G401.6 (cell line): ENCODE measurements around the gene PLEKHG4.

Source experiments
- FAIRE-seq: peaks from 2 replicates; lab custom pipeline; 2012; peaks lifted over from hg19 to GRCh38; lab: Jason Lieb, UNC

Gene PLEKHG4

DNA sequence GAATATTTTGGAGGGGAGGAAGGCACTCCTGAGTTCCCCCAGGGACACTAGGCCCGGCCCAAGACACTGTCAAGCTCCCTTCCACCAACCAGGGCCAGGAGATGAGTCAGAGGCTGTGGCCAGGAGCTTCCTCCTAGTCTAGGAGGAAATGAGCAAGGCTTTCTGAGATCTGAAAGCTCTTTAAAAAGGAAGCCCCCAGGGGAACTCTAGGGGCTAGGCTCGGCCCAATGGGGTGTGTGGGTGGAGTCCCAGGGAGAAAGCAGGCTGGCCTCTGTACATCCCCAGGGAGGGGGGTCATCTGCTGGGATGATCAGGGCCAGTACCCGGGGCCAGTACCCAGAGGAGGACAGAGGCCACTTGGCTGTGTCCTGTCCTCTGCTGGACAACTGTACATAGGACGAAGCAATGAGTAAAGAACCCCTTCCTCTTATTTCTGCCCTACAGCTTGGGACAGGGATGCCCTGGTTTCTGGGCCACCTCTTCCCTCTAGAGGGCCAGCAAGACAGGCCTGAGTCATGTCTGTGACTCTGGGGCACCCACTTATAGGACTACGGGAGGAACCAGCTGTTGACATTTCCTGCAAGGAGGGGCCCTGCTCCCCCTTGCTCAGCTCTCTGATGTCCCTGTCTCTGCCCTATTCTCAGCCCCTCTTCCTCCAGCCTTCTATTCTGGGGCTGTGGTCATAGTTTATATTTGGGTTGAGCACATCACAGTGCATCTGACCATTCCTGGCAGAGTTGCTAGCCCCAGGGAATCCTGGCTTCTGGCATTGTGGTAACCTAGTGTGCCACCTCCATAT is 34.7 kb upstream of the PLEKHG4 start:
- no peak for FAIRE-seq

DNA sequence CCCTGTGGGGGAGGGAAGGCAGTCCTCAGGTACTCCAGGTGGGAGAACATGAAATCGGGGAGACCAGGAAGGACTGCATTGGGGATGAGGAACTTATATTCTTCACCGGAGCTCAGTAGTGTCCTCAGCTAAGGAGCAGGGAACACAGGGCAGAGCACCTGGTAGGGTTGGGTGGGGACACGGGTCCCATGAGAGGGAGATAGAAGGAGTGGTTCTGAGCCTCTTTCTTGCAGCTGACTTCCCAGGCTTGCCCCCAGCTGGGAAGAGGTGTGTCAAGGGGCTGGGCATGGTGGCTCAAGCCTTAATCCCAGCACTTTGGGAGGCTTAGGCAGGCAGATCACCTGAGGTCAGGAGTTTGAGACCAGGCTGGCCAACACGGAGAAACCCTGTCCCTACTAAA is 34.1 kb upstream of the PLEKHG4 start:
- no peak for FAIRE-seq

DNA sequence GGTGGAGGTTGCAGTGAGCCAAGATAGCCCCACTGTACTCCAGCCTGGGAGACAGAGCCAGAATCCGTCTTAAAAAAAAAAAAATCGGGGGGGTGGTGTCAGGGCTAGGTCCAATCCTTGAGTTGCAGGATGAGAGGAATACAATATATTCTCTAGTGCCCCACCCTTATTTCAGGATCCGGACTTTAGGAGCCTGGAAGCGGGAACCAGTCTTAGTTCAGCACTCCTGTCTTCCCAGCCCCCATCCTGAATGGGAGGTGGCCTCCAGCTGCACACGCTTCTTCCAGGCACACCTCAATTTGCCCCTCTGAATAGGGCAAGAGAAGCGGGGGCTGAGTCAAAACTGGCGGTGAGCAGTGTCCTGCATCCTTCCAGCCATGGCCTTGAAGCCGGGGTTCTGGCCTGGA is 33.7 kb upstream of the PLEKHG4 start:
- no peak for FAIRE-seq

DNA sequence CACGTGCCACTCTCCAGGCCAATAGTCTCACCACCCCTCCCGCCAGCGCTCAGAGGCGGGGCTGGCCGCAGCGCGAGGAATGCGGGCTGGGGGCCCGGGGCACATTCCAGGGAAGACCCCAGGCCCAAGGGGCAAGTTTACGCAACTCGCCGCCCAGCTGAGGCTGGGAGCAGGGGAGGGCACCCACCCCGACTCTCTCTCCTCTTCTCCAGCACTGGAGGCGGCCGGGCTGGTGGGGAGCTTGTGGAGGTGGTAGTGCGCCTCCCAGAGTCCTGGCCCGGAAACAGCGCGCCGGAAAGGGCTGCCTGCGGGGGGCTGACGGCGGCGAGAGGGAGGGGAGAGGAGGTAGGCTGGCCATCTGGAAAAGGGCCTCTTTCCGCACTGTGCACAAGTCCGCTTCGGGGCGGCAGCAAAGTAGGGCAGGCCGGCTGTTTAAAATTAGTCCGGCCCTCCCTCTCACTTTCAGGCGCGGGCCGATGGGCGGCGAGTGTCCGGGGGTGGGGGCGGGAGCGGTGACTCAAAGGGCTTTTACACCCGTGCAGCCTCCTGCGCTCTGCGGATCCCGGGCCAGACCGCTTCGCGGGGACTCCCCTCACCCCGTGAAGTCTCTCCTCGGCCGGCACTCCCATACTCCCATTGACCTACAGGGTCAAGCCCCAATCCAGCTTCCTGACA is 33.1 kb upstream of the PLEKHG4 start:
- no peak for FAIRE-seq

GRCh38 chr16:67246756-67247191 is 32.6 kb upstream of the PLEKHG4 start:
- no peak for FAIRE-seq

DNA sequence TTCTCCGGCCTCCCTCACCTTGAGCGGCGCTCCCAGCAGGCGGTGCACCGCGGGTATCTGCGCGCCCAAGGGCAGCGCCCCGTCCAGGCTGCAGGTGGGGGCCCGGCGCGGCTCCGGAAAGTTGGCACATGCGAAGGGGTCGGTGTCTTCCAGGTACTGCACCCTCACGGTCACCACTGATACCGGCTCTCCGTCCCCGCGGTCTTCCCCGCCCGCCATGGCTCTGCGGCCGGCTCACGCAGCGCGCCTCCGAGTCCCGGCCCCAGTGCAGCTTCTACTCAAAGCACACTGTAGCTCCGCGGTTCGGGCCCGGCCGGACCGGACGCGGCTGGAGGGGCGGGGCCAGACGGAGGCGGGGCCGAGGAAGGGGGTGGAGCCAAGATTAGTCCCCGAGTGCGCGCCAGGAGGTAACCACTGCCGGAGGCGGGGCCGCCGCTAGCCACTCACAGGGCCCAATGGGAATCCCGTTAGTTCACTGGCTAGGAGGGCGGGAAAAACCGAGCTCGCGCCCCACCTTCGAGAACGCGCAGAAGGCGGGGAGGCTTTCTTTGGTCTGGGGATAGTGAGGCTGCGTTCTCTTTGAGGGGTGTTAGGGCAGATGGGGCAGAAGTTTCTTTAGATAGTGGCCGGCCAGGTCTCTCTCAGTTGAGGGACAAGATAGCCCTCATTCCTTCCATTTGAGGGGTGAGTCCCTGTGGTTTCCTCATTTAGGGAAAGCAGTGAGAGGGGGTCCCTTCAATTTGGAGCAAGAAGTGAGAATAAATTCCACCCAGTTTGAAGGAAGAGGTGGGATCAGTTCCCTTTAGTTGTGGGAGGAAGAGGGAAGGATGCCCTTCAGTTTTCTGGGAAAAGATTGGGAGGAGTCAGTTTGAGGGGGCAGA is 31.9 kb upstream of the PLEKHG4 start, which contains the start of gene FHOD1:
Gene FHOD1 (minus strand): TSS at position 290 of the 881 bp plus-strand sequence. CDS start 71 bp downstream, at position 219.
- peak; percentile 96 for FAIRE-seq

GRCh38 chr16:67248073-67248400 is 31.3 kb upstream of the PLEKHG4 start:
- no peak for FAIRE-seq

- no peak for FAIRE-seq
Measured at GRCh38 chr16:67248401-67249177, 30.7 kb upstream of the PLEKHG4 start, which contains the start of gene SLC9A5. TSS of gene SLC9A5 (plus strand) at chr16:67248979. CDS start at chr16:67249015, 36 bp downstream.

DNA sequence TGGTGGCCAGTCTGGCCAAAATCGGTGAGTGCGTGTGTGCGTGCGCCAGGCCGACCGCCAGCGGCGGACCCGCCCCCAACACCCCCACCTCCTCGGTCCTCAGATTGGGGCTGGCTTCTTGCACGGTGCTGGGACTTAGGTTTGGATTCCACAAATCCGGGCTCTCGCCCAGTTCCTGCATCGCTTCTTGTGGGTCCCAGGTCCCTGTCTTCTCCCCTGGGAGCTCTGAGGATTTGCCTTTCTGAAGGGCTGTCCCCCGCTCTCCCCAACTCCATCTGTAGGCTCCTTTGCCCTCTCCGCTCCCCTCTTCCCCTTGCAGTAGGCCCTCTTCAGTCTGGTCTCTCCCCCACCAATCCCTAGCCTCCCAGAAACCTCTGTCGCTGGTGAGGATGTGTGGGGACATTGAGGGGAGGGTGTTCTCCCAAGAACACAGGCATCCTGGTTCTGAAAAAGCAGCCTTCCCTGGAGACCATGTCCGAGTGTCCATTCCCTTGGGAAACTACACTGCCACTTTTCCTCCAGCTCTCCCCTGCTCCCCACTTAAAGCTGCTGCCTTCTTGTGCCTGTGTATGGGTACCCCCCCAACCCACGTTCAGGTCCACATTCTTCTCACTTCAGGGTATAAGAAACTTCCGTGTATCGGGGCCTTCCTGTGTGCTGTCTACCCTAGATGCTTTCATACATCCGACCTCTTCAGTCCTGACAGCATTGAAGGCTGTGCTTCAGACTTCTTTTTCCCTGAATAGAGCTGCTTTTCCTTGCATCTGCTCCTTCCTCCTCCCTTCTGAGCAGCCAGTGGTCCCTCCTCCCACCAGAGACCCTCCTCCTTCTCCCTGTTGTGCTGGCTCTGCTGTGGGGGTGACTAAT is 29.9 kb upstream of the PLEKHG4 start:
- FAIRE-seq, result no peak

DNA sequence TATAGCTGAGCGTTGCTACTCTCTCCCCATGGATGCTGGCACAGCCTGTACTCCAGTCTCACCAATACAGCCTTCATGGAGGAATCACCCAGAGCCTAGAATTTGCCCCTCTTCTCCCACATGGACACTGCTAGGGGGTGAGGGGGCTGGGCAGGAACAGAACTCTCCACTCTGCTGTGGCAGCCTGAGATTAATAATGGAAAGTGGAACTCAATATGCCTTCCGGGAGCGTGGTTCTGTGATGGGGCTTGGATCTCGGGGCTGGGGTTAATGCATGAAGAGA is 29.3 kb upstream of the PLEKHG4 start:
- FAIRE-seq, result no peak

DNA sequence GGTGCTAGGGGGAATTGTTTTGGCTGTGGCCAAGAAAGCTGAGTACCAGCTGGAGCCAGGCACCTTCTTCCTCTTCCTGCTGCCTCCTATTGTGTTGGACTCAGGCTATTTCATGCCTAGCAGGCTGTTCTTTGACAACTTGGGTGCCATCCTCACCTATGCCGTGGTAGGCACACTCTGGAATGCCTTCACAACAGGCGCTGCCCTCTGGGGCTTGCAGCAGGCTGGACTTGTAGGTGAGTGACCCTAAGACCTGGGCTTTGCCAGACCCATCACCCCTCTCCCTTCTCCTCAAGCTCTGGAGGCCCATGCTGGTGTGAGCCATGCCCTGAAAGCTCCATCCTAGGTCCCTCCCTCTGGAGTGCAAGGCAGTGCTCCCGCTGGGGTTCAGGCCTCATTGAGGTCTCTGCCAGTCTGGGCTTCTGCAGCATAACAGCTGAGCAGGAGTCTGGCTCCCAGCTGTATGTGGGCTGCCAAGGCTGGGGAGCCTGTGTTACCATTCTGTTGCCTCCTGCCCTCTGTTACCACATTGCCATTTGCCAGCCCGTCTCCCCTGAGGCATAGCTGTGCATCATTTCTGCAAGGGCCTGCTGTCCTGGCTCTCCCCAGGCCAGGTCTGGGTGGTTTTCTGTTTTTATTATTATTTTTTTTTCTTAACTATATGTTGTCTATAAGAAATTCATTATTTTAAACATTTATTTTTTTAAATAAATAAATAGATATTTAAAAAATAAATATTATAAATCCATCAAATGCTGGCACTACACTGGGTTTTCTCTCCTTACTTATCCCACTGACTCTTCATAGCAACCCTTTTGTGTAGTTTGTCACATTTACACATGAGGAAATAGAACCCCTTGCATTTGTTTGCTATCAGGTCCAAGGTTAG is 26.5 kb upstream of the PLEKHG4 start:
- FAIRE-seq, result no peak

DNA sequence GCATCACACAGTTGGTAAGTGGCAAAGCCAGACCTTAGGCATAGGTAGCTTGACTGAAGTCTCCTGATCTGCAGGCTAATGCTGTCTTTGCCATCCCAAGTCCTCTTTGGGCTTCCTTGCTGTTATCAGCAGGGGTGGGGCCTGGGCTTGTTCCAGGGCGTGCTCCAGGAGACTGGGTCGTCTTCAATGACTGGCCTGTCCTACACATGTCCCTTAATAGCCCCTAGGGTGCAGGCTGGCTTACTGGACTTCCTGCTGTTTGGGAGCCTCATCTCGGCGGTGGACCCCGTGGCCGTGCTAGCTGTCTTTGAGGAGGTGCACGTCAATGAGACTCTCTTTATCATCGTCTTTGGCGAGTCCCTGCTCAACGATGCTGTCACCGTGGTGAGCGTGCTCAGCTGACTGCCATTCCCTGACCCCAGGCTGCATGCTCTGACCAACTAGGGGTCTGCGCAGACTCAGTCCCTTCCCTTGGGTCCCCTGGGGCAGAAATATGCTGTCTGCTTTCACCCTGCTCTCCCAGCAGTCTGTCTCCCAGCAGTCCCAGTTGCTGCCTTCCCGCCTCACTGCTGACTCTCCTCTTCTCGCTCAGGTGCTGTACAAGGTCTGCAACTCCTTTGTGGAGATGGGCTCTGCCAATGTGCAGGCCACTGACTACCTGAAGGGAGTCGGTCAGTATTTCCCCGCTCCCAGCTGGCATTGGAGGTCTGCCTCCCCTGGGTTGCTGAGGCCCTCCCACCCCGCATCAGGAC is 24.4 kb upstream of the PLEKHG4 start:
- no peak for FAIRE-seq

GRCh38 chr16:67255553-67256221 is 23.6 kb upstream of the PLEKHG4 start:
- no peak for FAIRE-seq

DNA sequence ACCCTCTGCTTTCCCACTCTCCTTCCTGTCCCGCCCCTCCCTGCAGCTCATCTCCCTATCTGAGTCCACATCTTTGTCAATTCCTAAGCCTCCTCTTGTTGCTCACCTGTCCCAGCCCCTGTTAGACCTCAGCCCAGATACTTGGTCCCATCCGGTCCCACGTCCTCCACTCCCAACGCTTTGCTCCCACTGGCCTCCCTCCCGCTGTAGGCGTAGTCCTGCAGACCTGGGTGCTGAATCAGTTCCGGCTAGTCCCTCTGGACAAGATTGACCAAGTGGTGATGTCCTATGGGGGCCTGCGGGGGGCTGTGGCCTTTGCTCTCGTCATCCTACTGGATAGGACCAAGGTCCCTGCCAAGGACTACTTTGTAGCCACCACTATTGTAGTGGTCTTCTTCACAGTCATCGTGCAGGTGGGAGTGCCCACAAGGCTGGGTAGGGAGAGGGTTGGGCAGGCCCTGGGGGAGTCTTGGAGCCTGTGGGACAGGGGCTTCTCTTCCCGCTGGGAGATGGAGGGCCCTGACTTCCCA is 22.6 kb upstream of the PLEKHG4 start:
- FAIRE-seq, result no peak

DNA sequence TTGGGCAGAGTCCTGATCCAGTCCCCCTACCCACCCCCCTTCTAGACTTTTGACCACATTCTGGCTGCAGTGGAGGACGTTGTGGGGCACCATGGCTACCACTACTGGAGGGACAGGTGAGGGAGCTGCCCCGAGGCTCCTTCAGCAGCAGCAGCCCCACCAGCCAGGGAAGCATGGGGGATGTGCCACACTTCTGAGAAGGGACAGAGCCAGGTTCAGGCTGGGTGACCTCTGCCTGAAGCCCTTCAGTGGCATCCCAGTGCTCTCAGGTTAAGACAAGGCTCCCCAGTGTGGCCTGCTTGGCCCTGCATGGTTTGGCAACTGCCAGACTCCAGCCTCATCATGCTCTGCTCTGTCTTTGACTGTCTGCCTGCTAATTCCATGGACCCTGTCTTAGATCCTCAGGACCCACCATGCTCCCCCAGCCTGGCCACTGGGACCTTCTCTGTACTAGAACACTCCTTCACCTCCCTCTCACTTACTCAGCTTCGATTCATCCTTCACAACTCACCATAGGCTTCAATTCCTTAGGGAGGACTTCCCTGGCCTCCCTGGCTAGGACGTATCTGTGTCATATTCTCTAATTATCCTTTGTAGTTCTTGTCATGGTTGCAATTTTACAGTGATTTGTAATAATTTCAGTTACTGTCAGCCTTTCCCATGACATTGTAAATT is 21.7 kb upstream of the PLEKHG4 start:
- FAIRE-seq, result no peak

DNA sequence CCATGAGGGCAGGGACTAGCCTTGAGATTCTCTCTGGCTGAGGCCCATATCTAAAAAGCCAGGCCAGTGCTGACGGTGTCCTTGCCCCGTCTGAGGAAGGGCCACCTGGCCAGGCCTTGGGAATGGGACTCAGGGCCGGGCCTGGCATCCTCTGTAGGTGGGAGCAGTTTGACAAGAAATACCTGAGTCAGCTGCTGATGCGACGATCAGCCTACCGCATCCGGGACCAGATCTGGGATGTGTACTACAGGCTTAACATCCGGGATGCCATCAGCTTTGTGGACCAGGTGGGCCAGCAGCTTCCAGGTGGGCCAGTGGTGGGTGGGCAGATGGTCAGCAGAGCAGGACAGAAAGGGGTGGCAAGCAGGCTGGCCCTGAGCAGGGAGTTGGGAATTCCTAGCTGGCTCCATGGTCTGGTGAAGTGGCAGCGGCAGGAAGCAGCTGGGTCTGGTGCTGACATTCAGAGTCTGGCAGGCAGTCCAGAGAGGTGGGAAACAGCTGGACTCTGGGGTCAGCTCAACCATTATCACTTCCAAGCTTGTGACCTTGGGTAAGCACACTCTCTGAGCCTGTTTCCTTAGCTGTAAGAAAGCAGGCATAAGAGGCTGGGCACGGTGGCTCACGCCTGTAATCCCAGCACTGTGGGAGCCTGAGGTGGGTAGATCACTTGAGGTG is 21.0 kb upstream of the PLEKHG4 start:
- FAIRE-seq, result no peak

- FAIRE-seq, result no peak
Measured at GRCh38 chr16:67259705-67260104, 19.6 kb upstream of the PLEKHG4 start.
